ENCODE data around the gene SLIT1.

Gene SLIT1

GRCh38 chr10:97199152-97199551 lies 13.4 kb upstream of the SLIT1 start:
- DNase-seq = no peak

- DNase-seq = no peak
These were observed 11.3 kb upstream of the SLIT1 start for GRCh38 chr10:97197030-97197500.

GRCh38 chr10:97196223-97197029 lies 10.7 kb upstream of the SLIT1 start:
- DNase-seq = no peak

- DNase-seq = no peak
These were observed 10.0 kb upstream of the SLIT1 start for GRCh38 chr10:97195706-97196222.

GRCh38 chr10:97192952-97193435 lies 7.2 kb upstream of the SLIT1 start:
- DNase-seq = no peak

- DNase-seq = no peak
These were observed 4.7 kb upstream of the SLIT1 start for GRCh38 chr10:97190450-97190849.

GRCh38 chr10:97188261-97188711 lies 2.5 kb upstream of the SLIT1 start:
- DNase-seq = peak; percentile 57

- DNase-seq = no peak
These were observed 1.2 kb upstream of the SLIT1 start for GRCh38 chr10:97186911-97187310.

- DNase-seq = no peak
These were observed 811 bp downstream of the SLIT1 start for GRCh38 chr10:97184971-97185325.

GRCh38 chr10:97183314-97183713 lies 2.4 kb downstream of the SLIT1 start:
- no peak for DNase-seq

GRCh38 chr10:97182288-97182990 lies 3.3 kb downstream of the SLIT1 start:
- DNase-seq = no peak

GRCh38 chr10:97180986-97181385 lies 4.8 kb downstream of the SLIT1 start:
- no peak for DNase-seq

- no peak for DNase-seq
These were observed 5.4 kb downstream of the SLIT1 start for GRCh38 chr10:97180363-97180755.

- peak; percentile 19 for DNase-seq
These were observed 5.9 kb downstream of the SLIT1 start for GRCh38 chr10:97179731-97180362.

GRCh38 chr10:97179311-97179710 lies 6.4 kb downstream of the SLIT1 start:
- DNase-seq = no peak

GRCh38 chr10:97178074-97178473 lies 7.7 kb downstream of the SLIT1 start:
- DNase-seq = no peak

- DNase-seq = no peak
These were observed 9.5 kb downstream of the SLIT1 start for GRCh38 chr10:97176226-97176625.

- DNase-seq = no peak
These were observed 10.2 kb downstream of the SLIT1 start for GRCh38 chr10:97175586-97175985.

GRCh38 chr10:97174941-97175340 lies 10.8 kb downstream of the SLIT1 start:
- no peak for DNase-seq

GRCh38 chr10:97174276-97174775 lies 11.4 kb downstream of the SLIT1 start:
- DNase-seq = no peak

GRCh38 chr10:97173036-97173435 lies 12.7 kb downstream of the SLIT1 start:
- no peak for DNase-seq

GRCh38 chr10:97171001-97171400 lies 14.8 kb downstream of the SLIT1 start:
- no peak for DNase-seq

Data from NCI-H2107 (cell line).